CD4-positive, alpha-beta T cell treated with Interleukin-17A for 4 hours (primary cell): ENCODE measurements around the gene ANTXR2.

Experiments used
- DNase-seq: peaks from one replicate; pipeline ENCODE4 v3.0.0-alpha.2; 2020; ENCODE audit warnings: mixed read lengths

Gene ANTXR2

GRCh38 chr4:80091688-80092087, 18.7 kb upstream of the ANTXR2 start:
- DNase-seq, result no peak

GRCh38 chr4:80091184-80091583, 18.2 kb upstream of the ANTXR2 start:
- DNase-seq, result no peak

GRCh38 chr4:80090090-80090489, 17.1 kb upstream of the ANTXR2 start:
- no peak for DNase-seq

GRCh38 chr4:80088471-80088870, 15.4 kb upstream of the ANTXR2 start:
- DNase-seq, result no peak

GRCh38 chr4:80086296-80086695, 13.3 kb upstream of the ANTXR2 start:
- no peak for DNase-seq

GRCh38 chr4:80085081-80085480, 12.1 kb upstream of the ANTXR2 start:
- DNase-seq, result no peak

- no peak for DNase-seq
Measured at GRCh38 chr4:80082693-80083092, 9.7 kb upstream of the ANTXR2 start.

- peak; percentile 37 for DNase-seq
Measured at GRCh38 chr4:80081566-80081965, 8.5 kb upstream of the ANTXR2 start.

- DNase-seq, result no peak
Measured at GRCh38 chr4:80079255-80079923, 6.4 kb upstream of the ANTXR2 start.

GRCh38 chr4:80078346-80079092, 5.5 kb upstream of the ANTXR2 start:
- DNase-seq, result no peak

GRCh38 chr4:80077639-80078038, 4.6 kb upstream of the ANTXR2 start:
- peak; percentile 23 for DNase-seq

- no peak for DNase-seq
Measured at GRCh38 chr4:80076681-80077080, 3.7 kb upstream of the ANTXR2 start.

- DNase-seq, result no peak
Measured at GRCh38 chr4:80075995-80076675, 3.1 kb upstream of the ANTXR2 start.

GRCh38 chr4:80074651-80075050, 1.6 kb upstream of the ANTXR2 start:
- DNase-seq, result no peak

GRCh38 chr4:80074069-80074468, 1.0 kb upstream of the ANTXR2 start:
- no peak for DNase-seq

GRCh38 chr4:80073473-80074008, 512 bp upstream of the ANTXR2 start:
- DNase-seq, result peak; percentile 63

- DNase-seq, result peak; percentile 75
Measured at GRCh38 chr4:80072228-80072743, 743 bp downstream of the ANTXR2 start.

- DNase-seq, result no peak
Measured at GRCh38 chr4:80071604-80072227, 1.3 kb downstream of the ANTXR2 start.

GRCh38 chr4:80070880-80071603, 2.0 kb downstream of the ANTXR2 start:
- no peak for DNase-seq

- no peak for DNase-seq
Measured at GRCh38 chr4:80069837-80070731, 2.9 kb downstream of the ANTXR2 start.
